Measurements from ENCODE around the gene IQSEC1.
A peak's percentile ranks its signal among the peaks of the same experiment; 100 is the strongest.

The IQSEC1 gene

DNA sequence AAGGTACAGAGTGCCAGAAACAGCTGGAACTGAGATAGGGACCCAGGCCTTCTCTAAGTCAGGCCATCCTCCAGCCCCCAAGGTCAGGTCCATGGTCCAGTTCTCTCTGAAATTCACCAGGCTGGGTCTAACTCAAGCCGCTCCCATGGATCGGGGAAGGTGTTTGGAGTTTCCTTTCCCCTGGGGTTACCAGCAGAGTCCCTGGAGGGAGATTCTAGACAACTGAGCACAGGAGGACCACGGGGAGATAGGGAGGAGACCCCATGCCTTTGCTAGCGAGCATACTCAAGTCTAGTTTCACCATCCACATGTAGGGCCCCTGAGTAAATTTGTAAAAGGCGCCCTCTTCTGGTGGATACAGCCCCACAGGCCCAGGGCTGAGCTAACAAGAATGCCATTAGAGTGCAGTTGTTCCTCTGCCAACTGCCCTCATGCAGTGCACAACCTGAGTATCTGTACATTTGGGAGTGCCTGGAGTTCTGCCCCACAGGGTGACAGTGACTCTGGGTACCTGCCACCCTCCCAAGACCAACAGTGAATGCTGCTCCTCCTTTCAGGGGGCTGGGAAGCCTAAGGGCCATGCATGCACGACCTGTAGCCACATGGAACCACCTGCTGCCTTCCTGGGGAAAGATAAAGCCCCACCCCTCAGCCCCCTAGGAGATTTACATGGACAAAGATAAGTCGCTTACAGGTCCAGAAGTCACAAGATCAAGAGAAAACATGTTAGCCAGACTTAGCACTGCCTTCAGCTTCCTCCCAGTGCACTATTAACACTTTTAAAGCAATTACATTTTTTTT, 89.0 kb downstream of the IQSEC1 start:
- no peak overlapping the region for H2BK120ac ChIP-seq (ENCODE audit: low read depth, low read length)
- H2BK12ac ChIP-seq (ENCODE audit: low read length in 2 of 2): no peak overlapping the region
- peaks cover 4 to 15% of the 10 kb centered on the region in 2 experiments for H3K27me3 ChIP-seq (ENCODE audit: control insufficient read depth in 1 of 2, insufficient read depth in 1 of 2, low read length in 2 of 2)
- H3K14ac ChIP-seq (ENCODE audit: low read length in 2 of 2): no peak overlapping the region
- DNase-seq: peak; percentile 77
- 40% methylated on average over 7 of the region's 7 CpGs for WGBS
- peaks cover 35% of the 10 kb centered on the region for H3K79me1 ChIP-seq (replicated peaks; ENCODE audit: low read length, poor library complexity, severe bottlenecking)
- H3K4ac ChIP-seq (ENCODE audit: low read depth in 1 of 2, low read length in 2 of 2): no peak overlapping the region
- no peak overlapping the region for H4K91ac ChIP-seq (ENCODE audit: low read length)
- H2AFZ ChIP-seq (ENCODE audit: low read depth, low read length): no peak overlapping the region
- H2BK5ac ChIP-seq (ENCODE audit: low read depth, low read length, poor library complexity, severe bottlenecking): no peak overlapping the region
- H3K23ac ChIP-seq (ENCODE audit: low read length in 2 of 2): no peak overlapping the region
- H3K18ac ChIP-seq (ENCODE audit: low read depth in 1 of 2, low read length in 2 of 2): no peak overlapping the region
- no peak overlapping the region for H3K27ac ChIP-seq (ENCODE audit: low read length, poor library complexity, severe bottlenecking)
- H3K9ac ChIP-seq (ENCODE audit: low read length): peak overlapping the region; percentile 1
- H3K36me3 ChIP-seq (ENCODE audit: control insufficient read depth in 1 of 2, insufficient read depth in 2 of 2, low read depth in 1 of 2, low read length in 2 of 2): peaks cover 0 to 9% of the 10 kb centered on the region in 2 experiments
- H2BK15ac ChIP-seq (ENCODE audit: low read depth, poor library complexity, severe bottlenecking): no peak overlapping the region
- H3K4me1 ChIP-seq (ENCODE audit: control insufficient read depth, insufficient read depth, low read depth, low read length): peaks cover 10% of the 10 kb centered on the region
- H3K9me3 ChIP-seq (ENCODE audit: control insufficient read depth, low read length): no peaks in the 10 kb centered on the region
- no peak overlapping the region for H3K4me2 ChIP-seq (ENCODE audit: low read length, poor library complexity, severe bottlenecking)
- no peak overlapping the region for H3K4me3 ChIP-seq (ENCODE audit: insufficient read depth in 1 of 2, low read depth in 1 of 2, low read length in 2 of 2)
- no peak overlapping the region for H2AK5ac ChIP-seq (ENCODE audit: low read length, severe bottlenecking)
- H4K8ac ChIP-seq (ENCODE audit: low read length): no peak overlapping the region

DNA sequence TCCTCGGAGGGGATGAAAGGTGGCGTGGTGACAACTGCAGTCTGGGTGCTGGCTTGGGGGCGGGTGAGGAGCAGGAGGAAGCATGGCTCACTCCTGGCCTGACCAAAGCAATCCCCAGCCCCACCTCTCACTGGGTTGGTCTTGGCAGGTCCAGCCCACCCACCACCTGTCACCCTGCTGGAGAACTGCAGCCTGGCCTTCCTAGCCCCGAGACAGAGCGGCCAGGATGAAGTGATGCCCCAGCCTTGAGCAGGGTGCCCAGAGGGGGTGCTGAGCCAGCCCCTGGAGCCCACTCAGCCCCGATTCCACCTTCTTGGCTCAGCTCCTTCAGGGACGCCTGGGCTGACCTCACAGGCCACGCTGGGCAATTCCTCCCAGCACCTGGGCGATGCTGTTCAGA, 89.9 kb downstream of the IQSEC1 start:
- WGBS: 86% methylated on average over 9 of the region's 9 CpGs
- H4K8ac ChIP-seq (ENCODE audit: low read length): no peak overlapping the region
- H3K79me1 ChIP-seq (replicated peaks; ENCODE audit: low read length, poor library complexity, severe bottlenecking): peaks cover 33% of the 10 kb centered on the region
- H3K4me2 ChIP-seq (ENCODE audit: low read length, poor library complexity, severe bottlenecking): no peak overlapping the region
- H3K27me3 ChIP-seq (ENCODE audit: control insufficient read depth in 1 of 2, insufficient read depth in 1 of 2, low read length in 2 of 2): peaks cover 4 to 15% of the 10 kb centered on the region in 2 experiments
- H2BK5ac ChIP-seq (ENCODE audit: low read depth, low read length, poor library complexity, severe bottlenecking): no peak overlapping the region
- no peak overlapping the region for H3K9ac ChIP-seq (ENCODE audit: low read length)
- peak overlapping the region in 1 of 2 experiments; percentile 11 for H3K14ac ChIP-seq (ENCODE audit: low read length in 2 of 2)
- no peak overlapping the region for H2AFZ ChIP-seq (ENCODE audit: low read depth, low read length)
- no peak overlapping the region for H3K23ac ChIP-seq (ENCODE audit: low read length in 2 of 2)
- no peak overlapping the region for H3K4ac ChIP-seq (ENCODE audit: low read depth in 1 of 2, low read length in 2 of 2)
- H2AK5ac ChIP-seq (ENCODE audit: low read length, severe bottlenecking): no peak overlapping the region
- peaks cover 0 to 9% of the 10 kb centered on the region in 2 experiments for H3K36me3 ChIP-seq (ENCODE audit: control insufficient read depth in 1 of 2, insufficient read depth in 2 of 2, low read depth in 1 of 2, low read length in 2 of 2)
- no peak overlapping the region for H2BK120ac ChIP-seq (ENCODE audit: low read depth, low read length)
- H3K4me3 ChIP-seq (ENCODE audit: insufficient read depth in 1 of 2, low read depth in 1 of 2, low read length in 2 of 2): no peak overlapping the region
- H3K18ac ChIP-seq (ENCODE audit: low read depth in 1 of 2, low read length in 2 of 2): no peak overlapping the region
- no peak overlapping the region for H2BK15ac ChIP-seq (ENCODE audit: low read depth, poor library complexity, severe bottlenecking)
- H3K27ac ChIP-seq (ENCODE audit: low read length, poor library complexity, severe bottlenecking): no peak overlapping the region
- H3K9me3 ChIP-seq (ENCODE audit: control insufficient read depth, low read length): no peaks in the 10 kb centered on the region
- H2BK12ac ChIP-seq (ENCODE audit: low read length in 2 of 2): no peak overlapping the region
- H3K4me1 ChIP-seq (ENCODE audit: control insufficient read depth, insufficient read depth, low read depth, low read length): peaks cover 11% of the 10 kb centered on the region
- H4K91ac ChIP-seq (ENCODE audit: low read length): no peak overlapping the region
- DNase-seq: no peak

DNA sequence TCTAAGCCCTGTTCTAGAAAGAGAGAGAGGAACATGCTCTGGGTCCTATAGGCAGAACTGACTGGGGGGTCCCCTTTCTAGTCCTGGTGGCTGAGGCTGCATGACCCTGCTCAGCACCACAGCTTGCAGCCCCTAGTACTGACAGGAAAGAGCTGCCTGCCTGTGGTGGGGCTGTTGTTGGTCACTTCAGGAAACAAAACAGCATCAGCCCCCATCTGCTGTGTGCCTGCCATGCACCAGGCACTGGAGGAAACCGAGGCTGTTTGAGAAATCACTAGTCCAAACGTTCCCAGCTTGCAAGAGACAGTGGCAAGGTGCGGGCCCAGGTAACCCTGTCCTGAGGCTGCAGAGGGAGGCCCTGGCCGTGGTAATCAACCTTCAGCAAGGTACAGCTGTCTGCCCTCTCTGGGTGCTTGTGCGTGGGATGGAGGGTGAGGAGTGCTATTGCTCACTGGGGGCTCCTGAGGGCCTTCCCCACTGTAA, 90.6 kb downstream of the IQSEC1 start:
- H3K18ac ChIP-seq (ENCODE audit: low read depth in 1 of 2, low read length in 2 of 2): peak overlapping the region in 1 of 2 experiments; percentile 42
- H2BK15ac ChIP-seq (ENCODE audit: low read depth, poor library complexity, severe bottlenecking): no peak overlapping the region
- no peak overlapping the region for H2AFZ ChIP-seq (ENCODE audit: low read depth, low read length)
- no peak overlapping the region for H2AK5ac ChIP-seq (ENCODE audit: low read length, severe bottlenecking)
- H3K23ac ChIP-seq (ENCODE audit: low read length in 2 of 2): no peak overlapping the region
- H2BK5ac ChIP-seq (ENCODE audit: low read depth, low read length, poor library complexity, severe bottlenecking): no peak overlapping the region
- no peak overlapping the region for H2BK12ac ChIP-seq (ENCODE audit: low read length in 2 of 2)
- H3K4me2 ChIP-seq (ENCODE audit: low read length, poor library complexity, severe bottlenecking): no peak overlapping the region
- no peak overlapping the region for H4K8ac ChIP-seq (ENCODE audit: low read length)
- DNase-seq: no peak
- no peak overlapping the region for H2BK120ac ChIP-seq (ENCODE audit: low read depth, low read length)
- H3K27me3 ChIP-seq (ENCODE audit: control insufficient read depth in 1 of 2, insufficient read depth in 1 of 2, low read length in 2 of 2): peaks cover 4 to 15% of the 10 kb centered on the region in 2 experiments
- H3K36me3 ChIP-seq (ENCODE audit: control insufficient read depth in 1 of 2, insufficient read depth in 2 of 2, low read depth in 1 of 2, low read length in 2 of 2): peaks cover 0 to 9% of the 10 kb centered on the region in 2 experiments
- no peak overlapping the region for H3K27ac ChIP-seq (ENCODE audit: low read length, poor library complexity, severe bottlenecking)
- no peaks in the 10 kb centered on the region for H3K9me3 ChIP-seq (ENCODE audit: control insufficient read depth, low read length)
- peaks cover 11% of the 10 kb centered on the region for H3K4me1 ChIP-seq (ENCODE audit: control insufficient read depth, insufficient read depth, low read depth, low read length)
- peaks cover 33% of the 10 kb centered on the region for H3K79me1 ChIP-seq (replicated peaks; ENCODE audit: low read length, poor library complexity, severe bottlenecking)
- H3K4ac ChIP-seq (ENCODE audit: low read depth in 1 of 2, low read length in 2 of 2): no peak overlapping the region
- no peak overlapping the region for H3K14ac ChIP-seq (ENCODE audit: low read length in 2 of 2)
- no peak overlapping the region for H4K91ac ChIP-seq (ENCODE audit: low read length)
- WGBS: 76% methylated on average over 5 of the region's 5 CpGs
- H3K4me3 ChIP-seq (ENCODE audit: insufficient read depth in 1 of 2, low read depth in 1 of 2, low read length in 2 of 2): no peak overlapping the region
- no peak overlapping the region for H3K9ac ChIP-seq (ENCODE audit: low read length)

DNA sequence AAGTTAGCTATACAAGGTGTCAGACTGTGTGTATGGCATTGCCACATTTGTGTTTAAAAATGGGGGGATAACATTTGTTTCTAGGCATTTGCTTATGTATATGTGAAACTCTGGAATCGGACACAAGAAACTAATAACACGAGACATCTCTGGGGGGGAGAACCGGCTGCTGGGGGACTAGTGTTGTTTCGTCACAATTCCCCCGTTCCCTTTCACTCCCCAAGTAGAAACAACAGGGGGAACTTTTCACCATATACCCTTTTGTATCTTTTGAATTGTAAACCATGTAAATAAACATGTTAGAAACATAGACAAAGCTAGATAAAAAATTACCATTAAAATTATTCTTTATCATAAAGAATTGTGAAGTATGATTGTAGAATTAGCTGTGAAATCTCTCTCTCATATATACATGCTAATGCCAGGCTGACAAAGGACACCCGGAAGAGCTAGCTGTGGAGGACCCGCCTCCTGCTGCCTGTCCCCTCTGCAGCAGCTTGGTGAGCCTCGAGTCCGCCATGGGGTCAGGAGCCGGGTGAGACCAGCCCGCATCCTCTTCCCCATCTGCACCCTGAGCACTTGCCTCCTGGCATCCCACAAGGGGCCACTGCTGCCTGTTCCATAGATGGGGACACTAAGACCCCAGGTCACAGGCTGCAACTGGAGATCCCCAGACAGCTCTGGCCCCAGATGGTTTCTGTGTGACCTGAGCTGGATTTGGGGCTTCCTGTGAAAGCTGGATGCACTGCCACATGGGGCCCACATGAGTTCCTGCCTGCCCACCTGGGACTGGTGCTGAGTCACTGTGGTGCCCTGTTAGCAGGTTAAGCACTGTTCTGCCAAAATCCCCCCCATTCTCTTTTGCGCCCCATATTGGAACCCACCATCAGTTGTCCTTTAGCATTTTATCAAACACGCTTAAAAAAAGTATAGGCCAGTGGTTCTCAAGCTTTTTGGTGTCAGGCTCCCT, 91.6 kb downstream of the IQSEC1 start:
- peaks cover 0 to 5% of the 10 kb centered on the region in 2 experiments for H3K36me3 ChIP-seq (ENCODE audit: control insufficient read depth in 1 of 2, insufficient read depth in 2 of 2, low read depth in 1 of 2, low read length in 2 of 2)
- no peak overlapping the region for H2BK12ac ChIP-seq (ENCODE audit: low read length in 2 of 2)
- no peak overlapping the region for H2BK15ac ChIP-seq (ENCODE audit: low read depth, poor library complexity, severe bottlenecking)
- H3K18ac ChIP-seq (ENCODE audit: low read depth in 1 of 2, low read length in 2 of 2): no peak overlapping the region
- no peak overlapping the region for H4K91ac ChIP-seq (ENCODE audit: low read length)
- H3K23ac ChIP-seq (ENCODE audit: low read length in 2 of 2): no peak overlapping the region
- no peak overlapping the region for H2BK5ac ChIP-seq (ENCODE audit: low read depth, low read length, poor library complexity, severe bottlenecking)
- no peak overlapping the region for H2BK120ac ChIP-seq (ENCODE audit: low read depth, low read length)
- peaks cover 6 to 18% of the 10 kb centered on the region in 2 experiments for H3K27me3 ChIP-seq (ENCODE audit: control insufficient read depth in 1 of 2, insufficient read depth in 1 of 2, low read length in 2 of 2)
- no peak overlapping the region for H2AK5ac ChIP-seq (ENCODE audit: low read length, severe bottlenecking)
- H3K9ac ChIP-seq (ENCODE audit: low read length): no peak overlapping the region
- H3K9me3 ChIP-seq (ENCODE audit: control insufficient read depth, low read length): no peaks in the 10 kb centered on the region
- WGBS: 90% methylated on average over 11 of the region's 13 CpGs
- H3K27ac ChIP-seq (ENCODE audit: low read length, poor library complexity, severe bottlenecking): no peak overlapping the region
- no peak overlapping the region for H3K4me3 ChIP-seq (ENCODE audit: insufficient read depth in 1 of 2, low read depth in 1 of 2, low read length in 2 of 2)
- H3K4ac ChIP-seq (ENCODE audit: low read depth in 1 of 2, low read length in 2 of 2): no peak overlapping the region
- no peak overlapping the region for H4K8ac ChIP-seq (ENCODE audit: low read length)
- no peak overlapping the region for H3K14ac ChIP-seq (ENCODE audit: low read length in 2 of 2)
- peaks cover 28% of the 10 kb centered on the region for H3K79me1 ChIP-seq (replicated peaks; ENCODE audit: low read length, poor library complexity, severe bottlenecking)
- H3K4me1 ChIP-seq (ENCODE audit: control insufficient read depth, insufficient read depth, low read depth, low read length): peaks cover 11% of the 10 kb centered on the region
- H3K4me2 ChIP-seq (ENCODE audit: low read length, poor library complexity, severe bottlenecking): no peak overlapping the region
- DNase-seq: no peak
- H2AFZ ChIP-seq (ENCODE audit: low read depth, low read length): no peak overlapping the region

Data from mesenchymal stem cell (in vitro differentiated cells and primary cell).